GM19467 (cell line): Measurements from ENCODE around the gene CDK11A.
A peak's percentile ranks its signal among the peaks of the same experiment; 100 is the strongest.
"Not testable (repeated sequence)": the region's sequence is repeated elsewhere in the genome, so short reads cannot be mapped to it uniquely, and the experiment has no call there.

ENCODE experiments used
- ATAC-seq: cut with Tn5 transposase; IDR thresholded peaks from one replicate; pipeline ENCODE4 v1.9.1; 2021; ENCODE audit warnings: mild to moderate bottlenecking, moderate library complexity; ENCODE audit not compliant: unreplicated experiment

The CDK11A gene

GRCh38 chr1:1754051-1754815, 30.1 kb upstream of the CDK11A start:
- no peak for ATAC-seq

- no peak for ATAC-seq
These were observed 29.4 kb upstream of the CDK11A start for GRCh38 chr1:1753607-1754005.

GRCh38 chr1:1752636-1753606, 28.8 kb upstream of the CDK11A start:
- ATAC-seq: no peak

- no peak for ATAC-seq
These were observed 28.0 kb upstream of the CDK11A start for GRCh38 chr1:1752190-1752589.

GRCh38 chr1:1749941-1750340, 25.8 kb upstream of the CDK11A start:
- ATAC-seq: not testable (repeated sequence)

GRCh38 chr1:1748686-1749321, 24.6 kb upstream of the CDK11A start:
- no peak for ATAC-seq

- ATAC-seq: peak; percentile 82
These were observed 22.4 kb upstream of the CDK11A start for GRCh38 chr1:1746566-1746909.

GRCh38 chr1:1745651-1746565, 21.8 kb upstream of the CDK11A start:
- peak; percentile 68 for ATAC-seq

GRCh38 chr1:1742529-1742928, 18.4 kb upstream of the CDK11A start:
- not testable (repeated sequence) for ATAC-seq

- not testable (repeated sequence) for ATAC-seq
These were observed 16.9 kb upstream of the CDK11A start for GRCh38 chr1:1741013-1741412.

GRCh38 chr1:1738799-1739337, 14.7 kb upstream of the CDK11A start:
- not testable (repeated sequence) for ATAC-seq

- ATAC-seq: not testable (repeated sequence)
These were observed 13.8 kb upstream of the CDK11A start for GRCh38 chr1:1737675-1738590.

GRCh38 chr1:1732381-1732780, 8.2 kb upstream of the CDK11A start:
- ATAC-seq: no peak

GRCh38 chr1:1730870-1731269, 6.7 kb upstream of the CDK11A start:
- no peak for ATAC-seq

GRCh38 chr1:1730230-1730629, 6.1 kb upstream of the CDK11A start:
- ATAC-seq: not testable (repeated sequence)

GRCh38 chr1:1729116-1729816, 5.1 kb upstream of the CDK11A start:
- ATAC-seq: not testable (repeated sequence)

GRCh38 chr1:1728308-1729005, 4.3 kb upstream of the CDK11A start:
- ATAC-seq: not testable (repeated sequence)
